ENCODE results near the gene DCANP1.
"Not testable (repeated sequence)": the region's sequence is repeated elsewhere in the genome, so short reads cannot be mapped to it uniquely, and the experiment has no call there.

DCANP1 gene

DNA sequence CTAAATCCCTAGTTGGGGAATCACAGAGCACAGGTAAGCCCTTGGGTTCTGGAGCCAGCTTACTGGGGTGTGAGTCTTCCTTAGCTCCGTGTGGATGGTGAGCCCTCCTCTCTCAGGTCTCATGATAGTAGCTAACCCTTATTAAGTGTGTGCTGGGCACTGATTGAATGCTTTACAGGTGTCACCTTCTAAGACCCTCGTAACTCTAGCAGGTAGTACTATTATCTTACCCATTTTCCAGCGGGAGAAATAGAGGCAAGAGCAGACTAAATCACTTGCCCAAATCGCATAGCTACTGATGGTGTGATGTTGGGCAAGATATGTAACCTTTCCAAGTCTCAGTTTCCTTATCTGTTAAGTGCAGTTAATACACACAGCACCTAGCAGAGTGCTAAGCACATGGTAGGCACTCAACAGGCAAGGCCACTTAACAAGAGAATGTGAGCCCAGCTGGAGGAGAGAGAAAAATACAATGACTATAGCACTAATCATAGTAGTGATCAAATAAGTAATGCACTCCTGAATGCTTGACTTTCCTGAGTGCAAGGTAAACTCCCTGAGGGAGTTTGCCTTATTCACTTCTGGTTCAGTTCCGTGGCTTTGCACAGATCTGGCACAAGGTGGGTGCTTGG, at the start of gene DCANP1:
TSS of gene DCANP1 (minus strand) at position 51 of the 632 bp plus-strand sequence. CDS start 240 bp downstream, outside the sequence.
- DNase-seq = no peak

DNA sequence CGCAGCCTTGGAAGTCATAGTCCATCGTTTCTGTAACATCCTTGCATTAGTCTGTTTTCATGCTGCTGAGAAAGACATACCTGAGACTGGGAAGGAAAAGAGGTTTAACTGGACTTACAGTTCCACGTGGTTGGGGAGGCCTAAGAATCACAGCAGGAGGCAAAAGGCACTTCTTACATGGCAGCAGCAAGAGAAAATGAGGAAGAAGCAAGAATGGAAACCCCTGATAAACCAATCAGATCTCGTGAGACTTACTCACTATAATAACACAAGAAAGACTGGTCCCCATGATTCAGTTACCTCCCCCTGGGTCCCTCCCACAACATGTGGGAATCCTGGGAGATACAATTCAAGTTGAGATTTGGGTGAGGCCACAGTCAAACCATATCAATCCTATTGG, 48.4 kb upstream of the DCANP1 start:
- not testable (repeated sequence) for DNase-seq

DNA sequence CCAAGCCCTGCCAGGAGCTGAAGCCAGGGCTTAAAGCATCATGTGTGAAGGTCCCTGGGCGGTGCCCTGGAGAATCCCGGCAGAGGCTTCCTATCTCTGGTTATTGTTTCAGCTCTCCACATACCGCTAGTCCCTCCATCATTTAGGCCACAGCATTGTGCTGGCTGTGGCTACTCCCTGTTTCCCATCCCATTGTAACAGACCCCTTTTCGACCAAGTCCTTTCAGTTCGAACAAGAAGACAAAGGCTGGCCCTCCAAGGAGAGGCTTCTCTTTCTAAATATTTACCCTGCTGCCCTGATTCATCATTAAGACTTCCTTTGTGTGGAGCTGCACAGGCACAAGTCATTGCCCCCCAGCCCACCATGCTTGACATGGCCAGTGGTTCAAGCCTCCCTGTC, 47.0 kb upstream of the DCANP1 start:
- no peak for DNase-seq

DNA sequence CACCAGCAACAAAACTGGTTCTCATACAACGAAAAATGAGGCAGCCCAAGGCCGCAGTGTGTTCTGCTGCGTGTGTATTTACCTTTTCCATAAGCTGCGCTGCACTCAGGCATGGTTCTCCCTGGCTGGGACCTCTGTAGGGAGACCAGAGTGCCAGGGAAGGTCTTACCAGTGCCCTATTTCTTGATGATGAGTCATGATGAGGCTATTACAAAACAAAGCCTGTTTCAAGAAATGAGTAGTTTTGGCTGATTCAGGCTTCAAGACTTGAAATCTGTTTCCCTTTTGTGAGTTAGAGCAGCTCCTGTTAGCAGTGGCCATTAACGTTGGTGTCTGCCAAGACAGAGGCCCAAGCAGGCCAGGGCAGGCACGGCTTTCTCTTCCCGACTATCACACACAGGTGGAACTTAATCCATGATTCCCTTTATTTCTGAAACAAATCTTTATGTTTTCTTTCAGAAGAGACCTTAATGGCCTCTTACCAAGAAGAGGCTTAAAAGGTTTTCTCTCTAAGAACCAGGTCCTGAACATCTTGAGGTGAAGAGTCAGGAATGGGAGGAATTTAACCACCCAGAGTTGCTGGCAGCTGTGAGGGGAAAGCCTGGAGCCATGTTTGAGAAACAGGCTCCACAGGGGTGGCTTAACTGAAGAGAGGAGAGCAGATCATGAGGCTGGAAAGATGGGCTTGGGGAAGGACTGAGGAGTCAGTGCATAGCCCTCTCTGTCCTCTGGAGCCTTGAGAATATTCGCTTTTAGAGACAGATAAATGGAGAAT, 46.4 kb upstream of the DCANP1 start:
- no peak for DNase-seq

DNA sequence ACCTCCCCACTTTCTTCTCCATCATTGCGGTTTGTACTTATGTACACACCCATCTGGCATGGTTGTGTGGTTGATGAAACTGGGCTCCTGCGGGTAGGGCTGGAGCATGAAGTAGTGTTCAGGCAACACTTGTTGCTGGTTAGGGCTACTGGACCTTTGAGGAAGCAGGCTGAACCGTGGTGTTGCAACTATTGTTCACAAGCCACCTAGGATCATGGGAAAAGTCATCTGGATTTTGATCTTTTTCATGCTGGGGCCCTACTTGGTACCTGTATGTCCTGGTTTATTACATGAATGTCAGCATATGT, 45.1 kb upstream of the DCANP1 start:
- no peak for DNase-seq

- no peak for DNase-seq
These were observed 44.6 kb upstream of the DCANP1 start for GRCh38 chr5:135491552-135492318.

GRCh38 chr5:135491038-135491551, 43.9 kb upstream of the DCANP1 start:
- DNase-seq = no peak

GRCh38 chr5:135490245-135491037, 43.3 kb upstream of the DCANP1 start:
- no peak for DNase-seq

DNA sequence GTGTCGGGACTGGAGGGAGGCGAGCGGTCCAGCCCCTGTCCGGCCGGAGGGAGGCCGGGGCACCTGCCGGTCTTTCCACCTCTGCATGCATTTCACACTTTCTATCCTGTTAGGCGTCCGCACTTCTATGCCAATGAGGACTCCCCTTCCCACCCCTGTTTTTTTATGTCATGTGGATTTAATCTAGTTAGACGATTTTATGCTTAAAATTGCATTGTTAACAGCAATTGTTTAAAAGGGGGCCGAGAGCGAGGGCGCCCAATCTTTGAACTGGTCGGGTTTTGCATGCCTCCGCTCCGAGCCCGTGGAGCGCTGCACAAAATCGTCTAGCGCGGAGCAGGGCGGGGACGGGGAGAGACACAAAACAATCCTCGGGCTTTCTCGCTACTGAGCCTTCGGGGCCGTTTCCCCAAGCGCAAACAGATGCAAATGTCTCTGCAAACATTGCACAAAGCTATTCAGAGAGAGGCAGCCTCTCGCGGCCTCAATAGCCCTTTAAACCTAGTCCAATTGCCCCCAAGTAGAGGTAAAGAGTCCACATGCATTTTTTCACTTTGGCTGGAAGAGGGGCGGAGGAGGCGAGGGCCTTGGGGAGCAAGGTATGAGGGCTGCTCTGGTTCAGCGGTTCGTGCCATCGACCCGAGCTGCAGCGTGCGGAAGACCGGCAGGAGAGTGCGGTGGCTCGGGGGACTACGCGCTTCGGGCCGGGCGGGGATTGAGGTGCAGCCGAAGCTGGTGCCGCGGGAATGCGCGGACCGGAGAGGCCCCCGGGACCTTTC, 42.5 kb upstream of the DCANP1 start:
- no peak for DNase-seq

- DNase-seq = no peak
These were observed 41.7 kb upstream of the DCANP1 start for GRCh38 chr5:135488727-135489465.

- no peak for DNase-seq
These were observed 40.8 kb upstream of the DCANP1 start for GRCh38 chr5:135487839-135488514.

GRCh38 chr5:135487037-135487395, 39.9 kb upstream of the DCANP1 start:
- no peak for DNase-seq

DNA sequence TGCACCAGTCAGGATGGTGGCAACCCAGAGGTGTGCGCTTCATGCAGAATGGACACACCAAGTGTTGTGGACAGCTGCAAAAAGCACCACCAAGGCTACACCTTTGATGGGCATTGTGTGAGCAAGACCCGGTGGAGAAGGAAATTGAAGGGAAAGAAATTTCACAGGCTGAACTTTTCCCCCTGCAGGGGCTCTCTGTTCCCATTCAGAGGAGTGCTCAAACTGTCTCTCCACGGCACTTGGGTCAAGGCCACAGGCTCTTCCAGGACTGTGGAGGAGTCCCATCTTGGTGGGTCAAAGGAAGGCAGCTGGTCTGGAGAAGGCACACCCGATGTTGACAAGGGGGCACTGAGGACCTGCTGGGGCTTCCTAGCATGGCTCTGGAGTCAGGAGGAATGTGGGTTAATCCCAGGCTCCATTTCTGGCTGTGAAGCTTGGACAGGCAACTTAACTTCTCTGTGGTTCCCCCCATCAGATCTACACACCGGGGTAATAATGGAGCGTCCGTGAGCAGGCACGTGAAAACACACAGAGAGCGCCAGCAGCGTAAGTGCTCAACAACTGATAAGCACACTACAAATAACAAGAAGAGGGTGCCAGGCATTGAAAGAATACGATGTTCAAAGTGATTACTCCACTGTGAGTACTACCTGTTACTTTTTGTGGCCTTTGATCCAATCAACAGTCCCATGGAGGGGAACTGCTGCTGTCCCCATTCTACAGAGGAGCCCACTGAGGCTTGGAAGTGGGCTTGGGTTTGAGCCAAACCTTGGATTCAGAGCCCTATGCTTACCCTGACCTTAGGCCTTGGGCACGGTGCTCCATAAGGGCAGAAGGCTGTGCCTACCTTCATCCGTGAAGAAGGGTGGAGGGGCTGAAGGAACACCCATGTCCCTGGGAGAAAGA, 39.2 kb upstream of the DCANP1 start:
- no peak for DNase-seq

DNA sequence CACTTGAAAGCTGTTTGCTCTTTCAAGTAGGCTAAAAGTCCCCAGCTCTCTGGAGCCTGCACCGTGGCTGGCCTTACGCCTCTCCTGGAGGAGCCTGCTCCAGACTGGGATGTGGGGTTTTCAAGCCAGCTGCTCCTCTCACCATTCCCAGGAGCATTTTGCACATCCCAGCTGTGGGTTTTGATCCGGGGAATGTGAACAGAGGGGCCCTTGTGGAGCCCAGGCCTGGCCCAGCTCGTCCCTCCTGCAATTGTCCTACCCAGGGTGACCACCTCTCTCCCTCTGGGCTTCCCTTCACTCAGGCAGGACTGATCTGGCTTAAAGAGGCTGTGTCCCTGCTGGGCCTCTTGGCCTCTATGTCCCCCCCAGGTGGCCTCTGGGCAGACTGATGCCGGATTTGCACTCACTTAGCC, 37.5 kb upstream of the DCANP1 start:
- no peak for DNase-seq

GRCh38 chr5:135483254-135483653, 36.1 kb upstream of the DCANP1 start:
- no peak for DNase-seq

- DNase-seq = no peak
These were observed 35.3 kb upstream of the DCANP1 start for GRCh38 chr5:135482381-135482933.

DNA sequence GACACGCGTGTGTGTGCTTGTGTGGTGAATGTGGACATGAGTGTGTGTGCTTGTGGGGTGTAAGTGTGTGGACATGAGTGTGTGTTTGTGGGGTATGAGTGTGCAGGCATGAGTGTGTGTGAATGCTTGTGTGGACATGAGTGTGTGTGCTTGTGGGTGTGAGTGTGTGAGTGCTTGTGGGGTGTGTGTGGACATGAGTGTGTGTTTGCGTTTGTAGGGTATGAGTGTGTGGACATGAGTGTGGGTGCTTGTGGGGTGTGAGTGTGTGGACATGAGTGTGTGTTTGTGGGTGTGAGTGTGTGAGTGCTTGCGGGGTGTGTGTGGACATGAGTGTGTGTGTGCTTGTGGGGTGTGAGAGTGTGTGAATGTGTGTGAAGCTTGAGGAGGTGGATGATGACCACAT, 34.8 kb upstream of the DCANP1 start:
- DNase-seq = no peak

GRCh38 chr5:135481387-135481786, 34.2 kb upstream of the DCANP1 start:
- no peak for DNase-seq

DNA sequence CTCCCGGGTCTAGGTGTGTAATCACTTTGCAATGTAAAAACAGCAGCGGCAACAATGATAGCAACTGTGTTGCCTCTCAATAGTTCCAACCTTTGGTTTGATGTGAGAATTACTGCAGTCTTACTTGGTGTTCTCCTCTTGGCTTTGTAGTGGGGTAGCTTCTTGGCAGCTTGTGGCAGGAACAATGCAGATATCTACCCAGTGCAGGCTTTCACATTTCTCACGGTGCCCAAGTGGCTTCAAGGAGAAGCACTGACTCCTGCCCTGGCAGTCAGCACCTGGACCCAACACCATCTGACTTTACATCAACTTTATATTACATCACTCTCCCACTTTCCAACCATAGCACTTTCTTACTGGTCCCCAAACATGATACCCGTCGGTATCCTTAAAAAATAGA, 33.4 kb upstream of the DCANP1 start:
- no peak for DNase-seq

Measured in stimulated activated CD4-positive, alpha-beta T cell treated with anti-CD3 and anti-CD28 coated beads, Interleukin-2, amount 100 ng/mL, for 24 hours (primary cell).